HCT116 (cell line): ENCODE measurements around the gene KANSL3.

Source experiments
- POLR2A ChIP-seq: IDR thresholded peaks from 2 replicates; pipeline ENCODE4 v1.7.0; 2011; ENCODE audit warnings: borderline replicate concordance; ENCODE audit not compliant: insufficient read depth, insufficient read length; ENCODE audit errors: extremely low read depth
- RAD21 ChIP-seq: IDR thresholded peaks from 2 replicates; pipeline ENCODE4 v1.6.1; 2012; ENCODE audit warnings: low read depth, mild to moderate bottlenecking
- TF ChIP-seq, protein P1 (sequence below), 3 experiments: fragments of 200-600 bp in 1 of 3; sonication (generic) in 1 of 3; IDR thresholded peaks in 2 of 3; conservative IDR thresholded peaks in 1 of 3; 2 replicates each; pipeline ENCODE4 v1.5.1; 2012 to 2017; ENCODE audit warnings: low read depth in 2 of 3, low read length in 2 of 3, antibody characterized with exemption in 1 of 3, borderline replicate concordance in 1 of 3, control low read depth in 1 of 3, mild to moderate bottlenecking in 1 of 3, mixed read lengths in 1 of 3, mixed run types in 1 of 3, moderate library complexity in 1 of 3; ENCODE audit not compliant: insufficient read depth in 1 of 3
- TF ChIP-seq, protein P2 (sequence below): IDR thresholded peaks from 2 replicates; pipeline ENCODE4 v1.6.1; 2012; ENCODE audit warnings: low read depth
- TF ChIP-seq, protein P3 (sequence below): IDR thresholded peaks from 2 replicates; pipeline ENCODE4 v1.6.1; 2011; ENCODE audit warnings: mild to moderate bottlenecking, low read length, moderate library complexity; ENCODE audit not compliant: insufficient replicate concordance; ENCODE audit errors: extremely low read depth
- TF ChIP-seq, protein P4 (sequence below): IDR thresholded peaks from 2 replicates; pipeline ENCODE4 v1.6.1; 2012

DNA sequence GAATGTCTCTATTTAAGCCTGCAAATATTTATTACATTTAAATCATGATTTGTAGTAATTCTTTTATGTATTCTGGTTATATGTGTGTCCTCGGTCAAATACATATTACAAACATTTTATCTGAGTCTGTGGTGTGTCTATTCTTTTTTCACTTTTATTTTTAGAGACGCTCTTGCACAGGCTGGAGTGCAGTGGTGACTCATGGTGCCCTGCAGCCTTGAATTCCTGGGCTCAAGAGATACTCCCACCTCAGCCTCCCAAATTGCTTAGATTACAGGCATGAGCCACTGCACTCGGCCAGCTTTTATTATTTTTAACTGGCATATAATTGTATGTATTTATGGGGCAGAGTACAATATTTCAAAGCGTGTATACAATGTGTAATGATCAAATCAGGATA lies 54.1 kb downstream of the KANSL3 start:
- TF ChIP-seq, protein P1, sequence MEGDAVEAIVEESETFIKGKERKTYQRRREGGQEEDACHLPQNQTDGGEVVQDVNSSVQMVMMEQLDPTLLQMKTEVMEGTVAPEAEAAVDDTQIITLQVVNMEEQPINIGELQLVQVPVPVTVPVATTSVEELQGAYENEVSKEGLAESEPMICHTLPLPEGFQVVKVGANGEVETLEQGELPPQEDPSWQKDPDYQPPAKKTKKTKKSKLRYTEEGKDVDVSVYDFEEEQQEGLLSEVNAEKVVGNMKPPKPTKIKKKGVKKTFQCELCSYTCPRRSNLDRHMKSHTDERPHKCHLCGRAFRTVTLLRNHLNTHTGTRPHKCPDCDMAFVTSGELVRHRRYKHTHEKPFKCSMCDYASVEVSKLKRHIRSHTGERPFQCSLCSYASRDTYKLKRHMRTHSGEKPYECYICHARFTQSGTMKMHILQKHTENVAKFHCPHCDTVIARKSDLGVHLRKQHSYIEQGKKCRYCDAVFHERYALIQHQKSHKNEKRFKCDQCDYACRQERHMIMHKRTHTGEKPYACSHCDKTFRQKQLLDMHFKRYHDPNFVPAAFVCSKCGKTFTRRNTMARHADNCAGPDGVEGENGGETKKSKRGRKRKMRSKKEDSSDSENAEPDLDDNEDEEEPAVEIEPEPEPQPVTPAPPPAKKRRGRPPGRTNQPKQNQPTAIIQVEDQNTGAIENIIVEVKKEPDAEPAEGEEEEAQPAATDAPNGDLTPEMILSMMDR (IDR thresholded peaks at IDR 0.05 in 2 of 3, conservative IDR thresholded peaks at IDR 0.05 in 1 of 3; ENCODE audit: borderline replicate concordance in 1 of 3, insufficient read depth in 1 of 3, low read depth in 2 of 3, low read length in 2 of 3): no peak
- TF ChIP-seq, protein P2, sequence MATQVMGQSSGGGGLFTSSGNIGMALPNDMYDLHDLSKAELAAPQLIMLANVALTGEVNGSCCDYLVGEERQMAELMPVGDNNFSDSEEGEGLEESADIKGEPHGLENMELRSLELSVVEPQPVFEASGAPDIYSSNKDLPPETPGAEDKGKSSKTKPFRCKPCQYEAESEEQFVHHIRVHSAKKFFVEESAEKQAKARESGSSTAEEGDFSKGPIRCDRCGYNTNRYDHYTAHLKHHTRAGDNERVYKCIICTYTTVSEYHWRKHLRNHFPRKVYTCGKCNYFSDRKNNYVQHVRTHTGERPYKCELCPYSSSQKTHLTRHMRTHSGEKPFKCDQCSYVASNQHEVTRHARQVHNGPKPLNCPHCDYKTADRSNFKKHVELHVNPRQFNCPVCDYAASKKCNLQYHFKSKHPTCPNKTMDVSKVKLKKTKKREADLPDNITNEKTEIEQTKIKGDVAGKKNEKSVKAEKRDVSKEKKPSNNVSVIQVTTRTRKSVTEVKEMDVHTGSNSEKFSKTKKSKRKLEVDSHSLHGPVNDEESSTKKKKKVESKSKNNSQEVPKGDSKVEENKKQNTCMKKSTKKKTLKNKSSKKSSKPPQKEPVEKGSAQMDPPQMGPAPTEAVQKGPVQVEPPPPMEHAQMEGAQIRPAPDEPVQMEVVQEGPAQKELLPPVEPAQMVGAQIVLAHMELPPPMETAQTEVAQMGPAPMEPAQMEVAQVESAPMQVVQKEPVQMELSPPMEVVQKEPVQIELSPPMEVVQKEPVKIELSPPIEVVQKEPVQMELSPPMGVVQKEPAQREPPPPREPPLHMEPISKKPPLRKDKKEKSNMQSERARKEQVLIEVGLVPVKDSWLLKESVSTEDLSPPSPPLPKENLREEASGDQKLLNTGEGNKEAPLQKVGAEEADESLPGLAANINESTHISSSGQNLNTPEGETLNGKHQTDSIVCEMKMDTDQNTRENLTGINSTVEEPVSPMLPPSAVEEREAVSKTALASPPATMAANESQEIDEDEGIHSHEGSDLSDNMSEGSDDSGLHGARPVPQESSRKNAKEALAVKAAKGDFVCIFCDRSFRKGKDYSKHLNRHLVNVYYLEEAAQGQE: no peak
- TF ChIP-seq POLR2A (no peak), RAD21 (no peak)
- TF ChIP-seq, protein P3, sequence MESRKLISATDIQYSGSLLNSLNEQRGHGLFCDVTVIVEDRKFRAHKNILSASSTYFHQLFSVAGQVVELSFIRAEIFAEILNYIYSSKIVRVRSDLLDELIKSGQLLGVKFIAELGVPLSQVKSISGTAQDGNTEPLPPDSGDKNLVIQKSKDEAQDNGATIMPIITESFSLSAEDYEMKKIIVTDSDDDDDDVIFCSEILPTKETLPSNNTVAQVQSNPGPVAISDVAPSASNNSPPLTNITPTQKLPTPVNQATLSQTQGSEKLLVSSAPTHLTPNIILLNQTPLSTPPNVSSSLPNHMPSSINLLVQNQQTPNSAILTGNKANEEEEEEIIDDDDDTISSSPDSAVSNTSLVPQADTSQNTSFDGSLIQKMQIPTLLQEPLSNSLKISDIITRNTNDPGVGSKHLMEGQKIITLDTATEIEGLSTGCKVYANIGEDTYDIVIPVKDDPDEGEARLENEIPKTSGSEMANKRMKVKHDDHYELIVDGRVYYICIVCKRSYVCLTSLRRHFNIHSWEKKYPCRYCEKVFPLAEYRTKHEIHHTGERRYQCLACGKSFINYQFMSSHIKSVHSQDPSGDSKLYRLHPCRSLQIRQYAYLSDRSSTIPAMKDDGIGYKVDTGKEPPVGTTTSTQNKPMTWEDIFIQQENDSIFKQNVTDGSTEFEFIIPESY: no peak
- TF ChIP-seq, protein P4, sequence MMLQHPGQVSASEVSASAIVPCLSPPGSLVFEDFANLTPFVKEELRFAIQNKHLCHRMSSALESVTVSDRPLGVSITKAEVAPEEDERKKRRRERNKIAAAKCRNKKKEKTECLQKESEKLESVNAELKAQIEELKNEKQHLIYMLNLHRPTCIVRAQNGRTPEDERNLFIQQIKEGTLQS: no peak
